Stromal cell of bone marrow (primary cell): ENCODE data around the gene KLK2.
A peak's percentile ranks its signal among the peaks of the same experiment; 100 is the strongest.
"Not testable (repeated sequence)": the region's sequence is repeated elsewhere in the genome, so short reads cannot be mapped to it uniquely, and the experiment has no call there.

Experiments used
- DNase-seq: peaks from one replicate; pipeline ENCODE4 v3.0.0-alpha.2; 2012; ENCODE audit warnings: low read depth

Gene KLK2

DNA sequence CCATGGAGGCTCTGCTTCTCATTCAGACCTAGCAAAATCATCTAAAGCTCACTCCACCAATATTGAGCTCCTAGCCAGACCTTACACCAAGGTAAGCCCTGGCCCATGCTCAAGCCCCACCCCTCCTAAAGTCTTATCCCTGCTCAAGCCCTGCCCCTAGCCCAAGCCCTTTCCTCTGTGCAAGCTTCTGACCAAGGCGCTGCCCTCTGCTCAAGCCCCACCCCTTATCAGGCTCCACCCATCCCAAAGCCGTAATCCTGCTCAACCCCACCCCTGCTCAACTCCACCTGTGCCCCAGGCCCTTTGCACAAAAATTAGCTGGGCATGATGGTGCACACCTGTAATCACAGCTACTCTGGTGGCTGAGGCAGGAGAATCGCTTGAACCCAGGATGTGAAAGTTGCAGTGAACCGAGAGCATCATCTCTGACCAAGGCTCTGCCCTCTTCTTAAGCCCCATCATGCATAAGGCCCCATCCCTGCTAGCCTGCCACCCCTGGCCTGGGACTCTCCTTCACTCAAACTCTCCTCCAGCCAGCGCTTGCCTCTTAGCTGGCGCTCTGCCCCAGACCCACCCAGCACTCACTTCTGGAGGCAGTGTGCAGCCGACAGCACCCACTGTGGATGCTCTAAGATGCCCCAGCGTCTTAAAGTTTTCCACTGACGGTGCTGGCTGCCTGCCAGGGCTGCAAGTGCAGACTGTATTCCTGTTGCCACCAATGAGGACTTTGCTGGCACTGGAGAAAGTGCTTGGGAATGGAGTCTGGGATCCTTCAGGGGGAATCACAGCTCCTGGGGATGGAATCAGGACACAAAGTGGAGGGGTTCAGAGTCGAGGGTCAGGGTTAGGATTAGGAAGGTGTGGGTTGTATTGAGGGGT lies 21.5 kb downstream of the KLK2 start:
- no peak for DNase-seq

GRCh38 chr19:50896089-50896590 lies 22.9 kb downstream of the KLK2 start:
- not testable (repeated sequence) for DNase-seq

DNA sequence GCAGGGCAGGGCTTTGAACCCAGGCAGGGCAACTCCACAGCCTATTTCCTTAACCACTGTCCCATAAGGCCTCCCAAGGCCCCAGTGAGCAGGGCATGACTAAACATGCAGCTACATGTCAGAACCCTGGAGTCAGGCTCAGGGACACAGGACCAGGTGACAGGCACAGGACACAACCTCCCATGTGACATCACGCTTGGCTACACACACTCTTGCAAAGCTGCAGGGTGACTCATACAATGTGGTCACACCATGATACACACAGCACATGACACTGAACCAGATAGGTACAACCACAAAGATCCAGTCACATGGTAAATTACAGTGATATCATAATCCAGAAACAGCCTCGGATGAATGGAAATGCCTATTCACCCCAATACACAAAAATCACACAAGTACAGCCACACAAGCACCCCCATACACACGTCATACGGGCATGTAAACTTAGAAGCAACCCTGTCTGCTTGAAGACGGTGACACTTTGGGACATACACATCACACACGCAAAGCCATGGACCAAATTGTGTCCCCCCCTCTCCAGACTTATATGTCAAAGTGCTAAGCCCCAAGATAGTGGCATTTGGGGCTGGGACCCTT lies 23.5 kb downstream of the KLK2 start:
- peak; percentile 9 for DNase-seq

DNA sequence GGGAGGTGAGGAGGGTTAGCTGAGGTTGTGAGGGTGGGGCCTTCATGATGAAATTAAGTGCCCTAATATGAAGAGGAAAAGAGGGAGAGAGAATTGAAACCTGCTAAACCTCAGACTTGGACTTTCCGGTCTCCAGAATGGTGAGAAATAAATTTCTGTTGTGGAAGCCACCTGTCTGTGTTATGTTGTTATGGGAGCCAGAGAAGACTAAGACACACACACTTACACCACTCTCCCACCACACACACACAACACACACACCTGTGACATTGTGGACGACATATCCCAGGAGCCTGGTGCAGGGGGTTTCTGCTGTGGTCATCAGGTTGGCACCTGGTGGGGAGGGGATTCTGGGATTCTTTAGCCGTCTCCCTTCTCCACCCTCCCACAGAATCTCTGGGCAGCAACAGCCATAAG lies 24.0 kb downstream of the KLK2 start:
- no peak for DNase-seq

- DNase-seq: no peak
Observed at GRCh38 chr19:50897612-50898011, 24.4 kb downstream of the KLK2 start.

DNA sequence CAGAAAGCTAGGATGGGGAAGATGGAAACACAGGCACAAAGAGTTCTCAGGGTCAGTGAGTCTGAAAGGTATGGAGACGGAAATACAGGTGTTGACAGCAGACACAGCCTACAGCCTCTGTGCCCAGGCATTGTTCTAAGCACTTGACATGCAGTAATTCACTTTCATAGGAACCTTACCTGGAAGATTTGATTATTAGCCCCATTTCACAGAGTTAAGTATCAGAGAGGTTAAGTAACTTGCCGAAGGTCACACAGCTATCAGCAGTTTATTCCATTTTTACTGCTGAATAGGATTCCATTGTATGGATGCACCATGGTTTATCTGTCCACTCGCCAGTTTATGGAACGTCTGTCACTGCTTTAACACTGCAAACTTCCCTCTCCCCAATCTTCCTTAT lies 24.8 kb downstream of the KLK2 start:
- DNase-seq: no peak

DNA sequence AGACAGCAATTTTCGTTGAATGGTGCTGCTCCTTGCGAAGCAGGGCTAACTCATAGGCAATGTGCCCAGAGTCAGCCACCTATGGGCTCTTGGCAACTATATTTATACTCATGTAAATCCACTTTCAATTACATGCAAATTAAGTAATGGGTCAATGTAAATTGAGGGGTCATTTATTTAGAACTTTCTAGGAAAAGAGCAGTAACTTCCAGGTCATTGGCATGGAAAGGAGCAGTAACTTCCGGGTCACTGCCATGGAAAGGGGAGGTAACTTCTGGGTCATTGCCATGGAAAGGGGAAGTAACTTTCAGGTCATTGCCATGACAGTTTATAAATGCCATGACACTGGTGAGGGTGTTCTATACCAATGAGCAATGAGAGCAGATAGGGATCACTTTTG lies 26.3 kb downstream of the KLK2 start:
- no peak for DNase-seq

GRCh38 chr19:50902640-50903039 lies 29.4 kb downstream of the KLK2 start:
- DNase-seq: no peak

DNA sequence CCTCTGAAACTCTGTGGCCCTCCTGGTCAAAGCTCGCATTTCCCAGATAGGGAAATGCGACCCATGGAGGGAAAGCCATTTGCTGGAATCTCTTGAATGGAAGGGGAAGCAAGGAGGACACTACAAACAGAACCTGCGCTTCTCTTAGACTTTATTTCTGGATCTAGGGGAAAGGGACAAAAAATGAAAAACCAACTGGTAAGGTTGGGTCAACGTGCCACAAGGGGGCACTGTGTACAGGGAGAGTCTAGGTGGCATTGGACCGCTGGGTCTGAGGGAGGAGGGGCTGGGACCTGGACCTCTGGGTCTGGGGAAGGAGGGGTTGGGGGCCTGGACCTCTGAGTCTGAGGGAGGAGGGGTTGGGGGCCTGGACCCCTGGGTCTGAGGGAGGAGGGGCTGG lies 33.0 kb downstream of the KLK2 start:
- DNase-seq: no peak

- DNase-seq: no peak
Observed at GRCh38 chr19:50908336-50908735, 35.1 kb downstream of the KLK2 start.

- no peak for DNase-seq
Observed at GRCh38 chr19:50909240-50910070, 36.2 kb downstream of the KLK2 start.

- DNase-seq: no peak
Observed at GRCh38 chr19:50910722-50911121, 37.5 kb downstream of the KLK2 start.

GRCh38 chr19:50911206-50912101 lies 38.2 kb downstream of the KLK2 start, which contains the start of gene KLK4:
Gene KLK4 (minus strand): TSS chr19:50911395. CDS start chr19:50910738, 657 bp downstream.
- no peak for DNase-seq

DNA sequence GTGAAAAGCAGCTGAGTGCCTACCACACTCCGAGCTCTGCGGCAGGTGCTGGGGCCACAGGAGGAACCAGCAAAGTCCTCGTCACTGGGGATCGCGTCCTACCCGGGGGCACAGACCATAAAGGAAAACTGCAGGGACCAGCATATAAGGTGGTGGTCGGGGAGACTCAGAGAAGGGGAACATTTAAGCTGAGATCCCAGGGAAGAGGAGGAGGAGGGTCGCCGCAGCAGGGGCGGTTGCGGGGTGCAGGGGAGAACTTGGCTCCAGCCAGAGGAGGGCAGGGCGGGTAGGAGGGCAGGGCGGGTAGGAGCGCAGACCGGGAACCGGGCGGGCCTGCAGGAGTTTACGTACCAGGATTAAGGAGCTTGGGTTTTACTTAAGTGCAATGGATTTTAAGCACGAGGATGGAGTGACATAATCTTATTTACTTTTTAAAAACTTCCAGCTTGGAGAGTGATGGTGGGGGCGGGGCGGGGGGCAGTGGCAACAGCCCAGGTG lies 38.9 kb downstream of the KLK2 start:
- DNase-seq: no peak

DNA sequence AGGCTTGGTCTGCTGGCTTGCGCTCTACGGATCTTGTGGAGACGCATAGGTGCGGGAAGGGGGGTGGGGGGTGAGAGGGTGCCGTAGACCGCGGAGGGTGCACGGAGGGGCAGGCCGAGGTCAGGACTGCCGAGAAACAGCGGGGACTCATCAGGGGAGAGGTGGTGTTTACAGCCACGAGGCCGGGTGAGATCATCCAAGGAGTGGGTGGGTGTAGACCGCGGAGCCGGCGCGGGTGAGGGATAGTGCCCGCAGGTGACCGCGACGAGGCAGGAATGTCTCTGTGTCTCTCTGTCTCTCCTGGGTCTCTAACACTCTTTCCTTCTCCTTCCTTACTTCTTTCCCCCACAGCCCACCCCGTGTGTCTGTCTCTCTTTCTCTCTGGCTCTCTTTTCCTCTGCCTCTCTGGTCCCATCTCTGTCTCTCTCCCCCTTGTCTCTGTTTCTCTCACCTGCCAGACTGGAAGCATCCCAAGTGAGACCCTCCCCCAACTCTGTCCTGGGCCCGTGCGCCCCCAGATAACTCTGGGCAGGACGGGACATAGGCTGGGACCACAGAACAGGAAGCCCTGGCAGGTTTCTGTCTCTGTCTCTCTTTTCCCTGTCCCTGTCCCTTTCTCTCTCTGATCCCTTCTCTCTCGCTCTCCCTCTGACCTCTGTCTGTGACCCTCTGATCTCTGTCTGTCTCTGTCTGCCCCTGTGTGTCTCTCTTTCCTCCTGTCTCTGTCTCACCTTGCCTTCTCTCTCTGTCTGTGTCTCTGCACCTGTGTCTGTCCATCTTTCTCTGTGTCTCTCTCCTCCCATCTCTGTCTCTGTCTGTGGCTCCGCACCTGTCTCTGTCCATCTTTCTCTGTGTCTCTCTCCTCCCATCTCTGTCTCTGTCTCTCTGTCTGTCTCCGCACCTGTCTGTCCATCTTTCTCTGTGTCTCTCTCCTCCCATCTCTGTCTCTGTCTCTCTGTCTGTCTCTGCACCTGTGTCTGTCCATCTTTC lies 39.8 kb downstream of the KLK2 start:
- DNase-seq: no peak

DNA sequence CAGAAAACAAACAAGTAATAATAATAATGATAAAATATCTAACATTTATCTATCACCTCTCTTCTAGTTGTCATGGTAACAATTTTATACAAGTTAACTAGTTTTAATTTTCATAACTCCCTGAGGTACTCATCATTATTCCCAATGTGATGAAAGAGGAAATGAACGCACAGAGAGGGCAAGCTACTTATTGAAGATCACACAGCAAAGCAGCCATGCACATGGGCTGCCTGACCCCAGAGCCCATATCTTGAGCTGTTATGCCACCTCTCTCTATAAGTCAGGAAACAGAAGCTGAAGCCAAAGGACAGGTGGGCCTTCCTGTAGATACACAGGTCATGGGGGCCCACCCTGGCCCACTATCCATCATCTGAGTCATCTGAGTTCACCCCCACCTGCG lies 42.8 kb downstream of the KLK2 start:
- no peak for DNase-seq

- no peak for DNase-seq
Observed at GRCh38 chr19:50921426-50922316, 48.4 kb downstream of the KLK2 start.

DNA sequence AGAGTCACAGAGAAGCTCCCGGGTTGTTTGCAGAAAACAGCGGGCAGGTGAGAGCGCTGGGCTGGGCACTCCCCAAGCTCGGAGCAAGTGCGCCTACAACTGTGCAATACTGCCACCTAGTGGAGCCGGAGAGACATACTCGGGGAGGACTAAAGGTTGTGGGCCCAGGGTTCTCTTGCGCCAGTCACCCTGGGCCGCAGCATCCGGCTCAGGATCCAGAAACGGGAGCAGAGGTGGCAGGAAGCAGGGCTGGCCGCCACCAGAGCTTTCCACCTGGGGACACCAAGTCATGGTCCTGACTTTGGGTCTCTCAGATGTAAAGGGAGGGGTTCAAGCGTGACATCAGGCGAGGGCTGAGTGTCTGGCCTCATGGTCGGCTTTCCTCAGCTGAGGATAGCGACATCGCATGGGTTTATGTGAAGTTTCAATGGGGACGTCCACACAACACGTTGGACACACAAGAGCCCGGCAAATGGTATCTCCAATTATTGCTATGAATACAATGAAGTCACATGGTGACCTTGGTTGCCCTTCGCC lies 49.1 kb downstream of the KLK2 start:
- DNase-seq: peak; percentile 43

- no peak for DNase-seq
Observed at GRCh38 chr19:50924586-50924985, 51.3 kb downstream of the KLK2 start.
